GM19397 (cell line): Measurements from ENCODE around the gene HMGXB4.

Experiments
- ATAC-seq: cut with Tn5 transposase; IDR thresholded peaks from one replicate; pipeline ENCODE4 v1.9.1; 2021; ENCODE audit warnings: mild to moderate bottlenecking, moderate library complexity; ENCODE audit not compliant: unreplicated experiment

HMGXB4 gene

GRCh38 chr22:35325209-35325608 lies 67.9 kb downstream of the HMGXB4 start:
- ATAC-seq = no peak

- ATAC-seq = no peak
These were observed 69.7 kb downstream of the HMGXB4 start for GRCh38 chr22:35326854-35327562.

- no peak for ATAC-seq
These were observed 70.6 kb downstream of the HMGXB4 start for GRCh38 chr22:35327690-35328471.

- no peak for ATAC-seq
These were observed 71.2 kb downstream of the HMGXB4 start for GRCh38 chr22:35328472-35328885.

- ATAC-seq = no peak
These were observed 72.0 kb downstream of the HMGXB4 start for GRCh38 chr22:35329114-35329847.

- ATAC-seq = no peak
These were observed 73.1 kb downstream of the HMGXB4 start for GRCh38 chr22:35330258-35330861.

- no peak for ATAC-seq
These were observed 75.0 kb downstream of the HMGXB4 start for GRCh38 chr22:35332278-35332677.

GRCh38 chr22:35333220-35333619 lies 75.9 kb downstream of the HMGXB4 start:
- no peak for ATAC-seq

- no peak for ATAC-seq
These were observed 76.7 kb downstream of the HMGXB4 start for GRCh38 chr22:35334004-35334403.

- ATAC-seq = no peak
These were observed 78.2 kb downstream of the HMGXB4 start for GRCh38 chr22:35335468-35335867.

- ATAC-seq = no peak
These were observed 78.9 kb downstream of the HMGXB4 start for GRCh38 chr22:35335936-35336781.

- ATAC-seq = no peak
These were observed 80.6 kb downstream of the HMGXB4 start for GRCh38 chr22:35337932-35338331.

GRCh38 chr22:35341090-35341874 lies 84.0 kb downstream of the HMGXB4 start:
- ATAC-seq = no peak

GRCh38 chr22:35342390-35342789 lies 85.1 kb downstream of the HMGXB4 start:
- ATAC-seq = no peak

GRCh38 chr22:35343664-35344550 lies 86.6 kb downstream of the HMGXB4 start:
- ATAC-seq = no peak

- no peak for ATAC-seq
These were observed 87.8 kb downstream of the HMGXB4 start for GRCh38 chr22:35344956-35345690.
